HG03045 (cell line): ENCODE results near the gene FZR1.
"Not testable (repeated sequence)": the region's sequence is repeated elsewhere in the genome, so short reads cannot be mapped to it uniquely, and the experiment has no call there.

Source experiments
- ATAC-seq: cut with Tn5 transposase; IDR thresholded peaks from one replicate; pipeline ENCODE4 v1.9.1; 2021; ENCODE audit warnings: mild to moderate bottlenecking, moderate library complexity; ENCODE audit not compliant: unreplicated experiment

FZR1 gene

GRCh38 chr19:3528539-3529211, 22.6 kb downstream of the FZR1 start:
- ATAC-seq = no peak

GRCh38 chr19:3529299-3529698, 23.2 kb downstream of the FZR1 start:
- ATAC-seq = not testable (repeated sequence)

- no peak for ATAC-seq
These were observed 24.3 kb downstream of the FZR1 start for GRCh38 chr19:3530389-3530788.

DNA sequence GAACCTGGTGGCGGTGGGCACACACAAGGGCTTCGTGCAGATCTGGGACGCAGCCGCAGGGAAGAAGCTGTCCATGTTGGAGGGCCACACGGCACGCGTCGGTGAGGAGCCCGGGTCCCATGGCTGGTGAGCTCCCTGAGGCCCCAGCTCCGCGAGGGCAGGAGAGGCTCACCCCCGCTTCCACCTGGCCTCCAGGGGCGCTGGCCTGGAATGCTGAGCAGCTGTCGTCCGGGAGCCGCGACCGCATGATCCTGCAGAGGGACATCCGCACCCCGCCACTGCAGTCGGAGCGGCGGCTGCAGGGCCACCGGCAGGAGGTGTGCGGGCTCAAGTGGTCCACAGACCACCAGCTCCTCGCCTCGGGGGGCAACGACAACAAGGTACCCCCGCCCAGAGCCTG, 25.6 kb downstream of the FZR1 start:
- ATAC-seq = no peak

DNA sequence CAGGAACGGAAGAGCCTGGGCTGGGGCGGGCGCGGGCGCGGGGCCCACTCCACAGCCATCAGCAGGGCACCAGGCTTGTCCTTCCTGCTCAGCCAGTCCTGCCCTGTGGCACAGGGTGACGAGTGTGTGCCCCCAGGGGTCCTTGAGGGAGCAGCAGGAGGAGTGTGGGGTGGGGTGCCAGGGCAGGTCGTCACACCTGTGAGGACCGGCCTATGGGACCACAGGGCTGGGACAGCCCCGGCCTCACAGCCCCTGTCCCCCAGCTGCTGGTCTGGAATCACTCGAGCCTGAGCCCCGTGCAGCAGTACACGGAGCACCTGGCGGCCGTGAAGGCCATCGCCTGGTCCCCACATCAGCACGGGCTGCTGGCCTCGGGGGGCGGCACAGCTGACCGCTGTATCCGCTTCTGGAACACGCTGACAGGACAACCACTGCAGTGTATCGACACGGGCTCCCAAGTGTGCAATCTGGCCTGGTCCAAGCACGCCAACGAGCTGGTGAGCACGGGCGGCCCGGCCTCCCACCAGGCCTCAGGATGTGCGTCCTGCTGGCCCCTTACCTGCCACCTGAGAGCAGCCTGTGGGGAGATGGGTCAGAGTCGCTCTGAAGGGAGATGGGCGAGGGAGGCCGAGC, 26.2 kb downstream of the FZR1 start:
- no peak for ATAC-seq

DNA sequence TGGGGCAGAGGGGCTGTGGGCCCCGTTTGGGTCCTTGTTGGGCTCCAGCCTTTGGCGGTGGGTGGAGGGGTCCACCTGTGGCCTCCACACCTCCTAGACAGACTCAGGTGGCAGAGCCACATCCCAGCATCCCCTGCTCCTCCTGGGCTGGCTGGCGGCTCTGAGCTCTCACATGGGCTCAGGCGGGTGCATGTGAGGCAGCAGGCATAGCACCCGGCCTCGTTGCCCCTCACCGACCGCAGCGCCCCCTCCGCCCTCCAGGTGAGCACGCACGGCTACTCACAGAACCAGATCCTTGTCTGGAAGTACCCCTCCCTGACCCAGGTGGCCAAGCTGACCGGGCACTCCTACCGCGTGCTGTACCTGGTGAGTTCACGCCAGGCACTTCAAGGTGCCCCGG, 26.9 kb downstream of the FZR1 start:
- no peak for ATAC-seq

GRCh38 chr19:3533563-3534216, 27.6 kb downstream of the FZR1 start:
- ATAC-seq = no peak

GRCh38 chr19:3534375-3535234, 28.5 kb downstream of the FZR1 start:
- ATAC-seq = no peak

DNA sequence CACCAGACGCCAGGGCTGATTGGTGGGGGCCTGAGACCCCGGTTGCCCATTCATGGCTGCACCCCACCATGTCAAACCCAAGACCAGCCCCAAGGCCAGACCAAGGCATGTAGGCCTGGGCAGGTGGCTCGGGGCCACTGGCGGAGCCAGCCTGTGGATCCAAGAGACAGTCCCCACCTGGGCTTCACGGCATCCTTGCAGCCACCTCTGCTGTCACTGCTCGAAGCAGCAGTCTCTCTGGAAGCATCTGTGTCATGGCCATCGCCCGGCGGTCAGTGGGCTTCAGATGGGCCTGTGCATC, 29.1 kb downstream of the FZR1 start:
- no peak for ATAC-seq

DNA sequence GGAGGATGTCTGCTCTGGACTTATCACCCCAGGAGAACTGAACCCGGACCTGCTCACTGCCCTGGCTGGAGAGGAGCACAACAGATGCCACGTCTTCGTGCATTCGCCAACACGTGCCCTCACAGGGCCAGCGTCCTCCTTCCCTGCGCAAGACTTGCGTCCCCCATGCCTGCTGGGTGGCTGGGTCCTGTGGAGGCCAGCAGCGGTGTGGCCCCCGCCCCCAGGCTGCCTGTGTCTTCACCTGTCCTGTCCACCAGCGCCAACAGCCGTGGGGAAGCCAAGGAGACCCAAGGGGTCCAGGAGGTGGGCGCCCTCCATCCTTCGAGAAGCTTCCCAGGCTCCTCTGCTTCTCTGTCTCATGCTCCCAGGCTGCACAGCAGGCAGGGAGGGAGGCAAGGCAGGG, 29.5 kb downstream of the FZR1 start:
- ATAC-seq = no peak

DNA sequence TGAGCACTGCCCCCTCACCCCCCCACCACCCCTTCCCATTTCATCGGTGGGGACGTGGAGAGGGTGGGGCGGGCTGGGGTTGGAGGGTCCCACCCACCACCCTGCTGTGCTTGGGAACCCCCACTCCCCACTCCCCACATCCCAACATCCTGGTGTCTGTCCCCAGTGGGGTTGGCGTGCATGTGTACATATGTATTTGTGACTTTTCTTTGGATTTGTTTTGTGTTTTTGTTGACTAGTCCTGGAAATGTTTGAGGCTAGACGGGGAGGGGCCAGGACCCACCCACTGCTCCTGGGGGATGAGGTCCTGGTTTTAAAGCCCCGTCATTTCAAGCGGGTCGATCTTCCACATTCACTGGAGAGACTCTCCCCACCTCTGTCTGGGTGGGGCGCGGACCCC, 29.9 kb downstream of the FZR1 start:
- no peak for ATAC-seq

- ATAC-seq = no peak
These were observed 30.5 kb downstream of the FZR1 start for GRCh38 chr19:3536429-3537100.

DNA sequence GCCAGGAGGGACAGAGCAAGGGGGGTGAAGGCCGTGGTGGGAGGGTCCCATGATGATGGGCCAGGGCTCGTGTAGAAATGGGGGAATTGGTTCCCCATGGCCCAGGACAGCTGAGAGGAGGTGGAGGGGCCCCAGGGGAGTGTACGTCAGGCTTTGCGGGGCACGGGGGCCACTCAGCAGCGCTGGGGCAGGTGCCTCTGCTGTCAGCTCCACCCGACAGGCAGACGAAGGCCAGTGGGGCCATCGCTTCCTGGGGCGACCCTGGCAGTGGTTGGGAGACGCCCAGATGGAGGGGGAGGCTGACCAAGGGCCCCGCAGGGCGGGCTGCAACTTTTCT, 31.0 kb downstream of the FZR1 start:
- ATAC-seq = no peak

- no peak for ATAC-seq
These were observed 31.5 kb downstream of the FZR1 start for GRCh38 chr19:3537438-3538240.

DNA sequence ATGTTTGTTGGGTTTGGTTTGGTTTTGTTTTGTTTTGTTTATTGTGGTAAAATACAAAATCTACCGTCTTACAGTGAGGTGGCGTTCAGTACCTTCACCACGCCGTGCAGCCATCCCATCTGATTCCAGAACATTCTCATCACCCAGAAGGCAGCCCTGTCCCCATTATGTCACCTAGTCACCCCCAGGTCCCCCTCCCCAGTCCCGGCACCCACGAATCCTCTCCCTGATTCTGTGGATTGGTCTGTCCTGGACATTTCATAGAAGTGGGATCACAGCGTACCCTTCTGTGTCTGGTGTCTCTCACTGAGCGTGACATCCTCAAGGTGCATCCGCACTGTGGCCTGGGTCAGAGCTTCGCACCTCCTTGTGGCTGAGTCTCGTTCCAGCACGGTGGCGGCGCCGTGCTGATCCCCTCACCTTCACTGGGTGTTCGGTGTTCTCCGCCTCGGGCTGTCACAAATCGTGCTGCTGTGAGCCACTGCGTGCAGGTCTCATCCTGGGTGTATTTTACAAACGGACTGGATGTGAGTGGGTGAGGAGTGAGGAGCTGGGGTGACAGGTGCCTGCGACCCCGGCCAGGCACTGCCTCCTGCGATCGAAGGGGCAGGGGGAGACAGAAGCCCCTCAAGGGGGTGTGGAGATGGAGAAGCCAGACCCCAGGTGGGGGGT, 32.3 kb downstream of the FZR1 start:
- no peak for ATAC-seq

GRCh38 chr19:3538965-3539755, 33.0 kb downstream of the FZR1 start, which contains the start of gene TEKTIP1:
Gene TEKTIP1, plus strand, starts transcription at chr19:3539174. Its CDS starts 4 bp downstream, at chr19:3539178.
- ATAC-seq = no peak

DNA sequence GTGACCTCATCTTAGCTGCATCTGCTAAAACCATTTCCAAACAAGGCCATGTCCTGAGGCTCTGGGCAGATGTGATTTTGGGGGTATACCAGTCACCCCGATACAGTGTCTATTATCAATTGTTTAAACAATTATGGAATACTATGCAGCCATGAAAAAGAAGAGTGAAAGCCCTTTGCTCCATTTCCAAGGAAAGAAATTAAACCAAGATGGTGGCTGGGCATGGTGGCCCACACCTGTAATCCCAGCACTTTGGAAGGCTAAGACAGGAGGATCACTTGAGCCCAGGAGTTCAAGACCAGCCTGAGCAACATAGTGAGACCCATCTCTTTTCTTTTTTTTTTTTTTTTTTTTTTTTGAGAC, 33.6 kb downstream of the FZR1 start:
- no peak for ATAC-seq

- ATAC-seq = no peak
These were observed 37.3 kb downstream of the FZR1 start for GRCh38 chr19:3543150-3544057.
